ENCODE measurements around the gene PSMA7.

Gene PSMA7

GRCh38 chr20:62143081-62143956, at the start of gene PSMA7, which contains the start of gene SS18L1:
PSMA7 (minus strand) TSS chr20:62143394; CDS start chr20:62143303, 91 bp downstream.
SS18L1 (plus strand) TSS chr20:62143769; CDS start chr20:62143821, 52 bp downstream.
- DNase-seq = peak; percentile 76 to 86

GRCh38 chr20:62192635-62193034, 49.4 kb upstream of the PSMA7 start:
- no peak for DNase-seq

- DNase-seq = no peak
Measured at GRCh38 chr20:62191781-62192559, 48.8 kb upstream of the PSMA7 start.

GRCh38 chr20:62190639-62191411, 47.6 kb upstream of the PSMA7 start:
- DNase-seq = no peak

- no peak for DNase-seq
Measured at GRCh38 chr20:62186887-62187866, 44.0 kb upstream of the PSMA7 start.

GRCh38 chr20:62186096-62186426, 42.9 kb upstream of the PSMA7 start:
- no peak for DNase-seq

GRCh38 chr20:62183426-62184142, 40.4 kb upstream of the PSMA7 start:
- no peak for DNase-seq

- DNase-seq = peak; percentile 96 to 97
Measured at GRCh38 chr20:62182469-62183425, 39.6 kb upstream of the PSMA7 start, which contains the start of gene MTG2. MTG2 (plus strand) TSS chr20:62183028; CDS start chr20:62193421, 10,393 bp downstream.

GRCh38 chr20:62181808-62182207, 38.6 kb upstream of the PSMA7 start:
- DNase-seq = no peak

- DNase-seq = no peak
Measured at GRCh38 chr20:62179162-62179504, 35.9 kb upstream of the PSMA7 start.

GRCh38 chr20:62178316-62179161, 35.3 kb upstream of the PSMA7 start:
- no peak for DNase-seq

GRCh38 chr20:62177307-62177706, 34.1 kb upstream of the PSMA7 start:
- DNase-seq = no peak

GRCh38 chr20:62176866-62177265, 33.7 kb upstream of the PSMA7 start:
- DNase-seq = no peak

GRCh38 chr20:62175711-62176110, 32.5 kb upstream of the PSMA7 start:
- no peak for DNase-seq

- DNase-seq = no peak
Measured at GRCh38 chr20:62174870-62175624, 31.9 kb upstream of the PSMA7 start.

GRCh38 chr20:62174021-62174804, 31.0 kb upstream of the PSMA7 start:
- DNase-seq = no peak

- DNase-seq = no peak
Measured at GRCh38 chr20:62172666-62173065, 29.5 kb upstream of the PSMA7 start.

Data from SW 1271 (cell line).